SHP77 treated with DMSO at 0.1 percent for 48 hours (cell line): ENCODE data around the gene ZNF730.
"Not testable (repeated sequence)": the region's sequence is repeated elsewhere in the genome, so short reads cannot be mapped to it uniquely, and the experiment has no call there.

ENCODE experiments used
- DNase-seq: peaks from one replicate; lab custom pipeline; 2025; lab: John Stamatoyannopoulos, UW

The ZNF730 gene

DNA sequence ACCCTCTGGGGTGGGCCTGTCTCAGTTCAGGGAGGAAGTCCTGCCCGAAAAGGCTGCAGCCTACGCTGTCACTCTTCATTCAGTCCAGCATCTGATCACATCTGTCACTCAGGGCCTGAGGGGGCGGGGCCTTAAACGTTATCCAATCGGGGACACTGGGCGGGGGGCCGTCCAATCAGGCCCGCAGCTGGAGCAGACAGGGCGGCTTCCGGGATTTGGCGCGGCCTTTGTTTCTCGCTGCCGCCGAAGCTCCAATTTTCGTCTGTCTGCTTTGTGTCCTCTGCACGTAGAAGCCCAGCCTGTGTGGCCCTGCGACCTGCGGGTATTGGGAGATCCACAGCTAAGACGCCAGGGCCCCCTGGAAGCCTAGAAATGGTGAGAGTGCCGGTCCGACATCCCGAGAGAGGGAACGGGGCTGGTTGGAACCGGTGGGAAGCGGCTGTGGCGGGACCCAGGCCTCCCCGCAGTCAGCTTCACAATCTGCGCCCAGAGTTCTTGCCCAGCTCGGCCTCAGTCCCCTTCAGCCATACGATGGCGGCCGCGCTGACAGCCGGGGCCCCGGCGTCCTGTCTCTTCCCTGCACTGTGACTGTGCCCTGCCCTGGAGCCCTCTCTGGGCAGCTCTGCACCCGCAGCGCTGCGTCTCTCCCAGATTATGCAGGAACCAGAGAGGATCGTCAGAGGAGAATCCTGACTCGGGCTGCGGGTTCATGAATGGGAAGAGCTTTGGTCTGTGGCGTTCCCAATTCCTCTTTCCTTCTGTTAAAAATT is at the start of gene ZNF730:
Gene ZNF730, plus strand, starts transcription at position 224 of the 770 bp plus-strand sequence. Its CDS starts 149 bp downstream, at position 373.
- DNase-seq = no peak

DNA sequence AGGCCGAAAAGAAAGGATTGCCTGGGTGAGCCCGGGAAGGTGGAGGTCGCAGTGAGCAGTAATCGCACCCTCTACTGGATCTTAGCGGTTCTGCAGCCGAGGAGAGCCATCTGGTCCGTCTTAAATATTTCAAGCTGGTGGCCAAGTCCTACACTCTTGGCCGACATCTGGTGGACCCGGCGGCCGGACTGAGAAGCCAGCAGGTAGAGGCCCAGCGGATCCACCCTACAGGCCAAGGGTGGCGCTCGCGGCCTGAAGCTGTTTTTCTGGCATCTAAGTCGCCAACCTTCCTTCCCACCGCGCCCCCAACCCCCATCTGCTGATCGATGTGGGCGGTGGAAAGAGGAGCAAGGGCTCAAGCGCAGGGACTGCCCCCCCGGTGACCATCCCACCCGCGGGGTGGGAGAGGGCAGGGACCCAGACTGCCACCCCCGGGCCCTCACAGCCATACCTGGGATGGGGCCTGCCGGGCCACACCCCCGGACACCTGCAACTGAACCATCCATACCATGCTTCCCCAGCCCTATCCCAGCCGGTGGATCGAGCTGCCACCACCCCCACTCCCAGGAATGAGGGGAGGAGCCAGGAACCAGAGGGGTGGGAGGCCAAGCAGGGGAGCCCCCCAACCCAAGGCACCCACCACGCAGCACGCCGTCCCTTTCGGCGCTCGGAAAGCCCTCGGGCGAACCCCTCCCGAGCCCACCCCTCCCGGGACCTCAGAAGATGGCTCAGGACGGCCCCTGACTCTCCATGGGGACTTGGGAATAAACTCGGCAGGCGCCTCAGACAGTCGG is 46.3 kb upstream of the ZNF730 start:
- no peak for DNase-seq

DNA sequence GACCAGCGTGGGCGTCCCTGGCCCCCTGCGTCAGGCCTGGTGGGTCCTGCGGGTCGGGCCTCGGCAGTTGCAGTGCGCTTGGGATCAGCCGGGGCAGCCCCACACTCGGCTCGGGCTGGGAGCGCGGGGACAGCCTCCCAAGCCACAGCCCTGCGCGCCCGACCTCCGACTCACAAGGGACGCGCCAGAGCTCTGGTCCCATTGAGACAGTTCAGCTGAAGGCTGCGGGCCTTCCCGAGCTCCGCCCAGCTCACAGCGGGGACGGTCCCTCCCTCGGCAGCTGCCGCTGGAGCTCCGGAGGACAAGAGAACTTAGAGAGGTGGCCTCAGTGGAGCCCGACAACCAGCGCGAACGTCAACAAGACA is 45.7 kb upstream of the ZNF730 start:
- no peak for DNase-seq

DNA sequence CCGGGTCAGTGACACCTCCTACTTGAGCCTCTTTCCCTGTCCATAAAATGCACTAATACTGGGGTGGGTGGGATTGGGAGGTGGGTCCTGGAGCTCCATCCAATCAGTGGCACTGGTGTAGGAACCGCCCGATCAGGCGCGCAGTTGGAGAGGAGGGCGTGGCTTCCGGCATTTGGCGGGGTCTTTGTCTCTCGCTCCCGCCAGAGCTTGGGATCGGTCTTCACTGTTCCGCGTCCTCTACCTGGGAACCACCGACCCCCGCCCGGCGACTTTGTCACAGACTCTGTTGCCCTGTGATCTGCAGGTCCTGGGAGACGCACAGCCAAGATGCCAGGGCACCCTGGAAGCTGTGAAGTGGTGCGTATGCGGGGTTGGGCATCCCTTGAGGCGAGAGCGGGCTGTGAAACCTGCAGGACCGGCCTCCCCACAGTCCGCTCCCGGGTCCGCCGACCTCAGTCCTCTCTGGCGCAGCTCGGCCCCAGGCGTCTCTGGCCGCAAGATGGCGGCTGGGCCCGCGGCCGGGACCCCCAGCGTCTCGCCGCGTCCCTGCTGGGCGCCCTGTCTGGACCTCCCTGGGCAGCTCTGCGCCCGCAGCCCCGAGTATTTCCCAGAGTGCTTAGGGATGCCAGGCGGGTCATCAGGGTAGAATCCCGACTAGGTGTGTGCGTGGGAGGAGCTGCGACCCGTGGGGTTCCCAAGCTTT is 41.6 kb upstream of the ZNF730 start:
- DNase-seq = no peak

DNA sequence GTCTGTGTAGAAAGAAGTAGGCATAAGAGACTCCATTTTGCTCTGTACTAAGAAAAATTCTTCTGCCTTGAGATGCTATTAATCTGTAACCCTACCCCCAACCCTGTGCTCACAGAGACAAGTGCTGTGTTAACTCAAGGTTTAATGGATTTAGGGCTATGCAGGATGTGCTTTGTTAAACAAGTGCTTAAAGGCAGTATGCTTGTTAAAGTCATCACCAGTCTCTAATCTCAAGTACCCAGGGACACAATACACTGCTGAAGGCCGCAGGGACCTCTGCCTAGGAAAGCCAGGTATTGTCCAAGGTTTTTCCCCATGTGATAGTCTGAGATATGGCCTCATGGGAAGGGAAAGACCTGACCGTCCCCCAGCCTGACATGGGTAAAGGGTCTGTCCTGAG is 39.0 kb upstream of the ZNF730 start:
- not testable (repeated sequence) for DNase-seq

DNA sequence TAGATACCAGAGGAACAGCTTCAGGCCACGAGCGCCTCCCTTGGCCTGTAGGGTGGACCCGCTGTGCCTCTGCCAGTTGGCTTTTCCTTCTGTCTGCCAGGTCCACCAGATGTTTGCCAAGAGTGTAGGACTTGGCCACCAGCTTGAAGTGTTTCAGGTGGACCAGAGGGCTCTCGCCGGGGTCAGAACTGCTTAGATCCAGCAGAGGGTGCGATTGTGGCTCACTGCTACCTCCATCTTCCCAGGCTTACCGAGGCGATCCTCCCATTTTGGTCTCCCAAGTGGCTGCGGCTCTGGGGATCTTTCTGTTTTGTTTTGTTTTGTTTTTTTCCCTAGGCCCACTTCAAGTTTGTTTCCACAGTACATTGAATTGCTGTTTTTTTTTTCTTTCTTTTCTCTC is 23.0 kb upstream of the ZNF730 start:
- DNase-seq = no peak

DNA sequence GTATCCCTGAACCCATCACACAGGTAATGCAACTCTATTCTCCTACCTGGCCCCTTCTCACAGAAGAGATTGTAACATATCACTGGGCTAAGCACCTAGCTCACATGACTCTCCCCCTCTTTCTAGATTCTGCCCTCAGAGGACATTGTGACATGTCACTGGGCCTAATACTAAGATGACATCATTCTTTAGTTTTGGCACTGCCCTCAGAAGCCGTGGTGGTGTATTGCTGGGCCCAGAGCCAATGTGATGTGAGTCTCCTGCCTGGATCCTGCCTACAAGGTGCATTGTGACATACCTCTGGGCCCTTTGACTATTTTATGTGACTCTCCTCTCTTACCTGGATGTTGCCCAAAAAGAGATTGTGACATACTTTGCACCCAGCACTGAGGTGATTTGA is 21.4 kb upstream of the ZNF730 start:
- no peak for DNase-seq

DNA sequence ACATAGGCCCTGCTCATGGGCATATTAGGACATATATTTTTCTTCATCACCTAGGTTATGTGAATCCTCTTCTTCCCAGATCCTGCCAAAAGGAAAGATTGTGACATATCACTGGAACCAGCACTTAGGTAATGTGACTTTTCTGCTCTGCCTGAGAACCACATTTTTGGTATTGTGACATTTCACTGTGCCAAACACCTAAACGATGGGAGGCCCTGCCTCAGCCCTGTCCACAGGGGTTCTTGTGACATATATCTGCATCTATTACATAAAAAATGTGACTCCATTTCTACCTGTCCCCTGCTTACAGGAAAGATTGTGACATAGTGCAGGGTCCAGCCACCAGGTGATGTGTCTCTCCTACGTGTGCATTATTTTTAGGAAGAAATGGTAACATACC is 18.5 kb upstream of the ZNF730 start:
- no peak for DNase-seq

DNA sequence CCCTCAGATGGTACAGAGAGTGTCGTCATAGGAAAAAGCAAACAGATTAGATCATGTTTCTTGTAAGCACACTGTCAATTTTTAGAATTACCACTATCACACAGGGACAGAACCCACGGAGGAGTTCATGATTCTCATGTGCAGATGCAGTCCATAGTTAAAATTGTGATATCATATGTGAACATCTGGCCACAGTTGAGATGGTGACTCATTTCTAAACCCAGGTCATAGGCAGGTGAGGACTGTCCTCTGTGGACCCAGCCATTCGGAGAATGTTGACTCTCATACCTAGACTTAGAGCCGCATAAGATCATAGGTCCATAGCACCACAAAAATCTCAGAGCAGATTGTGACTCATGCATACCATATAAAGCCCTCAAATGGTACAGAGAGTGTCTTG is 17.8 kb upstream of the ZNF730 start:
- no peak for DNase-seq

DNA sequence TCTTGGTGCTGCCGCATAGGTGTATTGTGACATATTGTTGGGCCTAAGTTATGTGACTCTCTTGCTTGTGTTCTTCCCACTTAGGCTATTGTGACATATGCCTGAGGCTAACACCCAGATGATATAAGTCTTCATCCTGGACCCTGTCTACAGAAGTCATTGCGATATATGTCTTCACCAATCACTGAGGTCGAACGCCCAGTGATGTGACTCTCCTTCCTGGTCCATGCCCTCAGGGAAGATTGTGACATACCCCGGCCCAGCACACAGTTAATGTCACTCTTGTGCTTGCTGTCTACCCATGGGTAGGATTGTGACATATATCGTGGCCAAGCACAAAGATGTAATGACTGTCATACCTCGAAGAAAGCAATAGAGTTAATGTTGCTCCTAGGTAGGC is 16.9 kb upstream of the ZNF730 start:
- DNase-seq = no peak

DNA sequence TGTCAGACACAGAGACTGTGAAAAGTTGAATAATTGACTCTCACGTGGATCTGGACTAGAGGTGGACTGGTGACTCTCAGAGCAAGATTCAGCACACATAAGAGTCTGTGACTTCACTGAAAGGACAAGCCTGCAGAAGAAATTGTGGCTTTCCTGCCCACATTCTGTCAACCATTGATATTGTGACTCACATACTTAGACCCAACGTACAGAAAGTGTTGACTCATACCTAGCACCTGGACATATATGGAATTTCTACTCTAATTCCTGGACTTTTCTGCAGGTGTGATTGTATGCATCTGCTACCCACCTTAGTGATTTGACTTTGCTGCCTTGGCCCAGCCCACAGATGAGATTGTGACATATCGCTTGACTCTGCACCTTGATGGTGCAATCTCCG is 15.6 kb upstream of the ZNF730 start:
- DNase-seq = no peak

DNA sequence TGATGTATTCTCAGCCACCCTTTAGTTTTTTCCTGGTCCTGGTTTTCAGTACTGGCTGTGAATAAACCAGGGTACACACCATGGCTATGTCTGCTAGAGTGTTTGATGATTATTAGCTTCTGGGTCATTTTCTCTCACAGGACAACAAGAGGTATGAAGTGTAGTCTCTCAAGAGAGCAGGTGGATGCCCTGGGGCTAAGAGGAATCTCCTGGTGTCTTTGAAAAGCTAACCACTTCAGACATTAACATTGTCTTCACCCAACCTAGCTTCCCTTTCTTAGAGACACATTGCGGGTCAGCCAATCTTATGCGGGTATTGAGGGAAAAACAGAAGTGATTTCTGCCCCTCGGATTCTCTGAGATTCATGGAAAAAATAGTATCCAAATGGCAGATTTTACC is 1.6 kb downstream of the ZNF730 start:
- DNase-seq = no peak

DNA sequence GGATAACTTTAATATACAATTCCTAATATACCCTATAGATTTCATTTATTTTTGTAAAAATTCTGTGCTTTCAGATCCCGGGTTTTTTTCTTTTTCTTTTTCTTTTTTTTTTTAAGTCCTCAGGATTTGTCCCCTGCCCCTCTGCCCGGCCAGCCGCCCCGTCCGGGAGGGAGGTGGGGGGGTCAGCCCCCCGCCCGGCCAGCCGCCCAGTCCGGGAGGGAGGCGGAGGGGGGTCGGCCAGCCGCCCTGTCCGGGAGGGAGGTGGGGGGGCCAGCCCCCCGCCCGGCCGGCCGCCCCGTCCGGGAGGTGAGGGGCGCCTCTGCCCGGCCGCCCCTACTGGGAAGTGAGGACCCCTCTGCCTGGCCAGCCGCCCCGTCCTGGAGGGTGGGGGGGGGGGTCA is 17.4 kb downstream of the ZNF730 start:
- DNase-seq = not testable (repeated sequence)

DNA sequence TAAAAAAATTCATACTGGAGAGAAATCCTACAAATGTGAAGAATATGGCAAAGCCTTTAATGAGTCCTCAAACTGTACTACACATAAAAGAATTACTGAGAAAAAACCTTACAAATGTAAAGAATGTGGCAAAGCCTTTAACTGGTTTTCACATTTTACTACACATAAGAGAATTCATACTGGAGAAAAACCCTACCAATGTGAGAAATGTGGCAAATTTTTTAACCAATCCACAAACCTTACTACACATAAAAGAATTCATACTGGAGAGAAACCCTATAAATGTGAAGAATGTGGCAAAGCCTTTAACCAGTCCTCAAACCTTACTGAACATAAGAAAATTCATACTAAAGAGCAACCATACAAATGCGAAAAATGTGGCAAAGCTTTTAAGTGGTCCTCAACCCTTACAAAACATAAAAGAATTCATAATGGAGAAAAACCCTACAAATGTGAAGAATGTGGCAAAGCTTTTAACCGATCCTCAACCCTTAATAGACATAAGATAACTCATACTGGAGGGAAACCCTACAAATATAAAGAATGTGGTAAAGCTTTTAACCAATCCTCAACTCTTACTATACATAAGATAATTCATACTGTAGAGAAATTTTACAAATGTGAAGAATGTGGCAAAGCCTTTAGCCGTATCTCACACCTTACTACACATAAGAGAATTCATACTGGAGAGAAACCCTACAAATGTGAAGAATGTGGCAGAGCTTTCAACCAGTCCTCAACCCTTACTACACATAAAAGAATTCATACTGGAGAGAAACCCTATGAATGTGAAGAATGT is 29.0 kb downstream of the ZNF730 start:
- no peak for DNase-seq

DNA sequence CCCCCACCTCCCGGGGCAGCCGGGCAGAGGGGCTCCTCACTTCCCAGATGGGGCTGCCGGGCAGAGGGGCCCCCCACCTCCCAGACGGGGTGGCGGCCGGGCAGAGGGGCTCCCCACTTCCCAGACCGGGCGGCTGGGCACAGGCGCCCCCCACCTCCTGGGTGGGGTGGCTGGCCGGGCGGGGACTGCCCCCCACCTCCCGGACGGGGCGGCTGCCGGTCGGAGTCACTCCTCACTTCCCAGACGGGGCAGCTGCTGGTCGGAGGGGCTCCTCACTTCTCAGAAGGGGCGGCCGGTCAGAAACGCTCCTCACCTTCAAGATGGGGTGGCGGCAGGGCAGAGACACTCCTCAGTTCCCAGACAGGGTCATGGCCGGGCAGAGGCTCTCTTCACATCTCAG is 43.9 kb downstream of the ZNF730 start:
- no peak for DNase-seq

DNA sequence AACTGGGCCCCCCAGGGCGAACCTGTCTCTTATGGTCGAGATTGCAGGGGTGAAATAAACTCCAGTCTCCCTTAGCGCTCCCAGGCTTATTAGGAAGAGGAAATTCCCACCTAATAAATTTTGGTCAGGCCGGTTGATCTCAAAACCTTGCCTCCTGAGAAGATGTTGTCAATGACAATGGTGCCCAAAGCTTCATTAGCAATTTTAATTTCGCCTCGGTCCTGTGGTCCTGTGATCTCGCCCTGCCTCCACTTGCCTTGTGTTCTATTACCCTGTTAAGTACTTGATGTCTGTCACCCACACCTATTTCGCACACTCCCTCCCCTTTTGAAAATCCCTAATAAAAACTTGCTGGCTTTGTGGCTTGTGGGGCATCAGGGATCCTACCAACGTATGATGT is 51.5 kb downstream of the ZNF730 start:
- not testable (repeated sequence) for DNase-seq

DNA sequence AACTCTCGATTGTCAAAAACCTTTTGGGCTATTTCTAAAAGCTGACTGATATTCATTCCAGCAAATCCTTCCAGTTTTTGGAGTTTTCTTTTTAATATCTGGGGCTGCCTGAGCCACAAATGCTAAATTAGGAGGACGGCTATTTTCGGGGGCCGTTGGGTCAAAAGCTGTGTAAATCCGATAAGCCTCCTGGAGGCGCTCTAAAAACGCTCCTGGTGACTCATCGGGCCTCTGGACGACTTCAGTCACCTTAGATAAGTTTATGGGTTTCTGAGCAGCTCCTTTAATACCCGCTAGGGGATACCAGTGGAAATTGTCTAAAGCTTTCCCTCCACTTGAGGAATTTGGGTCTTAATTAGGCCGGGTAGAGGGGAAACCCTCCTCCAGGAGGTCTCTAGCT is 66.4 kb downstream of the ZNF730 start:
- DNase-seq = no peak

DNA sequence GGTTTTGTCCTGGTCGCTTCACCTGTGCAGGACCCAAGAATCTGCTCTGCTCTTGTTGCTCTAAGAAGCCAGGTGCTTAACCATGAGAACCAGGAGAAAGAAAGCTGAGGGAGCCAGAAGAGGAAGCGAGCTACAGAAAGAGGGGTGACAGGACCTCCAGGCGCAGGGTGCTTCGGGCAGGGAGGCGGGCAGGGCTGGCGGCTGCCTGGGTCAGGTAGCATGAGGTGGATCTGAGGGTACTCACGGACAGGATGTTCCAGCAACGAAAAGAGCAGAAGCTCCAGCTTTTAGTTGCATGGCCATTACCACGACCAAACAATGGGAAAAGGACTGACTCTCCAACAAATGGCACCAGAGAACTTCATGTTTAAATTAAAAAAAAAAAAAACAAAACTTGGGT is 73.5 kb downstream of the ZNF730 start:
- no peak for DNase-seq
